Mesendoderm (in vitro differentiated cells): Measurements from ENCODE around the gene TRAIP.

Source experiments
- DNase-seq: peaks from one replicate; pipeline ENCODE4 v3.0.0; 2013
- H2AK5ac ChIP-seq: 2 replicates; pipeline ENCODE4 v1.6.1; 2013; ENCODE audit warnings: low read length, inconsistent platforms
- H2BK120ac ChIP-seq: 2 replicates; pipeline ENCODE4 v1.6.1; 2013; ENCODE audit warnings: low read depth, mild to moderate bottlenecking, low read length, moderate library complexity, mixed read lengths
- H2BK15ac ChIP-seq: replicated peaks from 2 replicates; pipeline ENCODE4 v1.6.1; 2013; ENCODE audit warnings: low read depth, mild to moderate bottlenecking, moderate library complexity
- H2BK5ac ChIP-seq: 2 replicates; pipeline ENCODE4 v1.6.1; 2013; ENCODE audit warnings: low read length, inconsistent platforms
- H3K18ac ChIP-seq: 2 replicates; pipeline ENCODE4 v1.6.1; 2013; ENCODE audit warnings: mild to moderate bottlenecking, low read length, mixed read lengths
- H3K23ac ChIP-seq: one replicate; pipeline ENCODE4 v1.6.1; 2013; ENCODE audit warnings: low read length
- H3K27ac ChIP-seq: 2 replicates; pipeline ENCODE4 v1.5.1; 2013; ENCODE audit warnings: low read depth, mild to moderate bottlenecking, inconsistent platforms, low read length, moderate library complexity
- H3K27me3 ChIP-seq: 2 replicates; pipeline ENCODE4 v1.6.1; 2013; ENCODE audit warnings: low read length, control low read depth, mild to moderate bottlenecking, inconsistent platforms; ENCODE audit not compliant: insufficient read depth, poor library complexity
- H3K36me3 ChIP-seq: 2 replicates; pipeline ENCODE4 v1.6.1; 2013; ENCODE audit warnings: low read length, inconsistent platforms; ENCODE audit not compliant: control insufficient read depth, insufficient read depth
- H3K4ac ChIP-seq: one replicate; pipeline ENCODE4 v1.6.1; 2013; ENCODE audit warnings: low read depth, mild to moderate bottlenecking, low read length, moderate library complexity
- H3K4me1 ChIP-seq: 2 replicates; pipeline ENCODE4 v1.6.1; 2013; ENCODE audit warnings: low read depth, low read length, inconsistent platforms; ENCODE audit not compliant: control insufficient read depth
- H3K4me2 ChIP-seq: 2 replicates; pipeline ENCODE4 v1.6.1; 2013; ENCODE audit warnings: low read length
- H3K4me3 ChIP-seq: 2 replicates; pipeline ENCODE4 v1.5.1; 2013; ENCODE audit warnings: mild to moderate bottlenecking, low read length
- H3K56ac ChIP-seq: one replicate; pipeline ENCODE4 v1.6.1; 2013; ENCODE audit warnings: low read length
- H3K79me1 ChIP-seq: 2 replicates; pipeline ENCODE4 v1.6.1; 2013; ENCODE audit warnings: low read length, inconsistent platforms
- H3K79me2 ChIP-seq: 2 replicates; pipeline ENCODE4 v1.6.1; 2013; ENCODE audit warnings: mild to moderate bottlenecking, low read length; ENCODE audit not compliant: control insufficient read depth, insufficient read depth
- H3K9ac ChIP-seq: 2 replicates; pipeline ENCODE4 v1.6.1; 2013; ENCODE audit warnings: low read length, inconsistent platforms
- H4K5ac ChIP-seq: one replicate; pipeline ENCODE4 v1.6.1; 2013; ENCODE audit warnings: low read length
- H4K8ac ChIP-seq: one replicate; pipeline ENCODE4 v1.6.1; 2013; ENCODE audit warnings: low read depth, mild to moderate bottlenecking, control low read depth, low read length, moderate library complexity
- WGBS: extraction: QIAGEN DNeasy Blood & Tissue Kit; methylation state at CpG from one replicate; pipeline ENCODE4 v1.1.7; 2013; ENCODE audit warnings: low lambda C conversion rate, missing lambda C conversion rate; ENCODE audit not compliant: insufficient coverage; ENCODE audit errors: extremely low coverage; 5-methylcytosine and 5-hydroxymethylcytosine counted together

Gene TRAIP

GRCh38 chr3:49799105-49799504, 57.3 kb downstream of the TRAIP start:
- Histone ChIP-seq H3K27me3 (no peaks in the 10 kb centered on the region), H3K23ac (no peak overlapping the region), H2AK5ac (no peak overlapping the region), H3K9ac (no peak overlapping the region), H4K8ac (no peak overlapping the region), H3K18ac (no peak overlapping the region), H4K5ac (no peak overlapping the region), H2BK120ac (no peak overlapping the region), H3K79me1 (no peaks in the 10 kb centered on the region), H3K56ac (no peak overlapping the region), H3K36me3 (no peaks in the 10 kb centered on the region), H3K4ac (no peak overlapping the region), H3K27ac (no peak overlapping the region), H3K4me2 (no peak overlapping the region), H2BK15ac (no peak overlapping the region), H3K79me2 (no peaks in the 10 kb centered on the region), H3K4me1 (no peaks in the 10 kb centered on the region), H3K4me3 (no peak overlapping the region), H2BK5ac (no peak overlapping the region)
- no CpG with 5 or more reads among the region's 1 CpG for WGBS
- DNase-seq = no peak

- no peak for DNase-seq
- no peaks in the 10 kb centered on the region for H3K79me2 ChIP-seq
- H3K36me3 ChIP-seq = no peaks in the 10 kb centered on the region
- H2BK15ac ChIP-seq = no peak overlapping the region
- H3K27ac ChIP-seq = no peak overlapping the region
- H2BK5ac ChIP-seq = no peak overlapping the region
- no peaks in the 10 kb centered on the region for H3K27me3 ChIP-seq
- H3K4me2 ChIP-seq = no peak overlapping the region
- H3K4ac ChIP-seq = no peak overlapping the region
- H3K23ac ChIP-seq = no peak overlapping the region
- H2BK120ac ChIP-seq = no peak overlapping the region
- H2AK5ac ChIP-seq = no peak overlapping the region
- no peak overlapping the region for H4K5ac ChIP-seq
- H3K79me1 ChIP-seq = no peaks in the 10 kb centered on the region
- no peak overlapping the region for H4K8ac ChIP-seq
- H3K4me3 ChIP-seq = no peak overlapping the region
- H3K56ac ChIP-seq = no peak overlapping the region
- H3K9ac ChIP-seq = no peak overlapping the region
- whole genome bisulfite sequencing = no CpG with 5 or more reads among the region's 24 CpGs
- H3K18ac ChIP-seq = no peak overlapping the region
- H3K4me1 ChIP-seq = no peaks in the 10 kb centered on the region
Measured at GRCh38 chr3:49794926-49795905, 61.1 kb downstream of the TRAIP start.

DNA sequence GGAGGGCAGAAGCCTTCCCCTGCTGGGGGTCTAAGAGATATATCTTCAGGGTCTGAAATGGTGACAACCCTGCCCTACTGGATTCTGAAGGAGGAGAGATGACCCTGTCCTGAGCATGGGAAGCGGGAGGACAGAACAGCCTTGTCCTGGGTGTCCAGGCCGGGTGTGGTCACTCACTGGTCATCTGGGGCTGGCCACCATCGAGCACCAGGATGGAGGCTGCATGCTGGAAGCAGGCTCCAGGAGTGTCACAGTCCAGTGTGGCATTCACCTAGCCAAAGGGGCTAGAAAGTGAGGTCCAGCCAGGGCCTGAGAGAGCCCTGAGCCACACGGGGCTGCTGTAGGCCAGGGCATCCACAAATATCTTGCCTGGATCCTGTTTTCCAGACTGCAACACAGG, 61.9 kb downstream of the TRAIP start:
- WGBS = no CpG with 5 or more reads among the region's 4 CpGs
- H3K27me3 ChIP-seq = no peaks in the 10 kb centered on the region
- H2BK15ac ChIP-seq = no peak overlapping the region
- H3K4me3 ChIP-seq = no peak overlapping the region
- no peak overlapping the region for H3K56ac ChIP-seq
- no peak overlapping the region for H2BK5ac ChIP-seq
- no peak overlapping the region for H2AK5ac ChIP-seq
- H3K36me3 ChIP-seq = no peaks in the 10 kb centered on the region
- no peak overlapping the region for H3K4me2 ChIP-seq
- no peaks in the 10 kb centered on the region for H3K79me1 ChIP-seq
- H3K79me2 ChIP-seq = no peaks in the 10 kb centered on the region
- no peak overlapping the region for H3K27ac ChIP-seq
- no peak overlapping the region for H3K18ac ChIP-seq
- H4K8ac ChIP-seq = no peak overlapping the region
- no peak overlapping the region for H4K5ac ChIP-seq
- H2BK120ac ChIP-seq = no peak overlapping the region
- H3K4me1 ChIP-seq = no peaks in the 10 kb centered on the region
- DNase-seq = no peak
- no peak overlapping the region for H3K23ac ChIP-seq
- H3K9ac ChIP-seq = no peak overlapping the region
- H3K4ac ChIP-seq = no peak overlapping the region

GRCh38 chr3:49793486-49794085, 62.8 kb downstream of the TRAIP start:
- Histone ChIP-seq H3K4me1 (no peaks in the 10 kb centered on the region), H2BK120ac (no peak overlapping the region), H2BK15ac (no peak overlapping the region), H2BK5ac (no peak overlapping the region), H2AK5ac (no peak overlapping the region), H3K4ac (no peak overlapping the region), H3K27ac (no peak overlapping the region), H3K56ac (no peak overlapping the region), H4K5ac (no peak overlapping the region), H3K4me3 (no peak overlapping the region), H3K79me1 (no peaks in the 10 kb centered on the region), H3K9ac (no peak overlapping the region), H3K36me3 (no peaks in the 10 kb centered on the region), H3K23ac (no peak overlapping the region), H4K8ac (no peak overlapping the region), H3K4me2 (no peak overlapping the region), H3K27me3 (no peaks in the 10 kb centered on the region), H3K79me2 (no peaks in the 10 kb centered on the region), H3K18ac (no peak overlapping the region)
- WGBS = no CpG with 5 or more reads among the region's 13 CpGs
- no peak for DNase-seq

GRCh38 chr3:49792371-49793150, 63.8 kb downstream of the TRAIP start:
- Histone ChIP-seq H3K79me2 (no peaks in the 10 kb centered on the region), H2BK120ac (no peak overlapping the region), H3K36me3 (no peaks in the 10 kb centered on the region), H3K4me3 (no peak overlapping the region), H3K4me1 (no peaks in the 10 kb centered on the region), H3K4me2 (no peak overlapping the region), H3K23ac (no peak overlapping the region), H2AK5ac (no peak overlapping the region), H3K9ac (no peak overlapping the region), H3K79me1 (no peaks in the 10 kb centered on the region), H3K27me3 (no peaks in the 10 kb centered on the region), H3K4ac (no peak overlapping the region), H2BK15ac (no peak overlapping the region), H4K5ac (no peak overlapping the region), H3K56ac (no peak overlapping the region), H3K18ac (no peak overlapping the region), H4K8ac (no peak overlapping the region), H2BK5ac (no peak overlapping the region), H3K27ac (no peak overlapping the region)
- DNase-seq = no peak
- WGBS = no CpG with 5 or more reads among the region's 10 CpGs
